ENCODE data around the gene TOMM40.
"Not testable (repeated sequence)": the region's sequence is repeated elsewhere in the genome, so short reads cannot be mapped to it uniquely, and the experiment has no call there.

GRCh38 chr19:44888335-44888734 is 2.7 kb upstream of the TOMM40 start:
- not testable (repeated sequence) for TF ChIP-seq POLR2AphosphoS5 (IDR thresholded peaks at IDR 0.05; ENCODE audit: low read depth, low read length); POLR2A (IDR thresholded peaks at IDR 0.05; ENCODE audit: low read depth, low read length); POU2F2 (IDR thresholded peaks at IDR 0.05; ENCODE audit: low read depth, low read length); PAX5 (IDR thresholded peaks at IDR 0.05; ENCODE audit: insufficient read depth, low read length, severe bottlenecking); TAF1 (IDR thresholded peaks at IDR 0.05; ENCODE audit: low read depth, low read length)

All from GM12891 (cell line).